Body of pancreas (tissue), 4 donors: ENCODE measurements around the gene HSPA12A. TPM values are rescaled to one million over a fixed set of nuclear protein-coding genes. Genes with fewer than 3 reads are reported as not detected.
A peak's percentile ranks its signal among the peaks of the same experiment; 100 is the strongest.

Experiments
- ATAC-seq: fragments of 150-250 bp; one replicate; pipeline ENCODE4 v1.9.1; 2016
- DNase-seq, 4 donors: peaks; one replicate each; pipeline ENCODE4 v3.0.0-alpha.2; 2019
- H3K27ac ChIP-seq, 4 donors: fragments of 200-600 bp; sonication (generic); 1 replicate in 3 of 4; 2 replicates in 1 of 4; pipeline versions ENCODE4 v1.5.1 to v1.6.1; 2016 to 2019; ENCODE audit warnings: mild to moderate bottlenecking in 1 of 4, mixed read lengths in 1 of 4, moderate library complexity in 1 of 4
- H3K27me3 ChIP-seq, 2 donors: fragments of 200-600 bp; sonication (generic); one replicate each; pipeline ENCODE4 v1.6.0; 2016; ENCODE audit warnings: mild to moderate bottlenecking in 1 of 2
- H3K36me3 ChIP-seq, 2 donors: fragments of 200-600 bp; sonication (generic); replicated peaks in 1 of 2; 2 replicates each; pipeline ENCODE4 v1.5.1; 2016; ENCODE audit warnings: low read depth in 2 of 2; ENCODE audit not compliant: insufficient read depth in 1 of 2
- H3K4me1 ChIP-seq: fragments of 200-600 bp; sonication (generic); one replicate; pipeline ENCODE4 v1.6.0; 2016
- H3K4me3 ChIP-seq, 2 donors: fragments of 200-600 bp; sonication (generic); 1 replicate in 1 of 2; 2 replicates in 1 of 2; pipeline ENCODE4 v1.5.1; 2016 to 2019
- H3K9me3 ChIP-seq, 3 donors: fragments of 200-600 bp; sonication (generic); 1 replicate in 2 of 3; 2 replicates in 1 of 3; pipeline ENCODE4 v1.5.1; 2016
- CTCF ChIP-seq, 7 experiments: fragments of 450-650 bp in 4 of 7; fragments of 200-600 bp in 3 of 7; sonication (generic) in 3 of 7; IDR thresholded peaks; one replicate each; pipeline ENCODE4 v1.5.1; 2016 to 2019; ENCODE audit warnings: antibody characterized with exemption in 7 of 7
- POLR2A ChIP-seq, 3 donors: fragments of 450-650 bp; IDR thresholded peaks; one replicate each; pipeline ENCODE4 v1.6.1; 2016; ENCODE audit warnings: antibody characterized with exemption in 3 of 3, mild to moderate bottlenecking in 2 of 3
- WGBS, 2 donors: methylation state at CpG; one replicate each; pipeline ENCODE4 v1.1.5; 2017; 5-methylcytosine and 5-hydroxymethylcytosine counted together
- intact Hi-C: fragments of 100-400 bp; cut with DNase I; formaldehyde crosslinking; loops from one replicate; pipeline ENCODE4 v1.15.1; 2023
- total RNA-seq, 2 donors: library from RNA; depleted of rRNA; stranded (reverse); fragments of >200 nt; gene quantifications; one replicate each; pipeline ENCODE4 v1.1.0, GENCODE V29; 2016

HSPA12A gene
- total RNA-seq, 2 donors from 2014 or later: 8.3 to 22.7 TPM

DNA sequence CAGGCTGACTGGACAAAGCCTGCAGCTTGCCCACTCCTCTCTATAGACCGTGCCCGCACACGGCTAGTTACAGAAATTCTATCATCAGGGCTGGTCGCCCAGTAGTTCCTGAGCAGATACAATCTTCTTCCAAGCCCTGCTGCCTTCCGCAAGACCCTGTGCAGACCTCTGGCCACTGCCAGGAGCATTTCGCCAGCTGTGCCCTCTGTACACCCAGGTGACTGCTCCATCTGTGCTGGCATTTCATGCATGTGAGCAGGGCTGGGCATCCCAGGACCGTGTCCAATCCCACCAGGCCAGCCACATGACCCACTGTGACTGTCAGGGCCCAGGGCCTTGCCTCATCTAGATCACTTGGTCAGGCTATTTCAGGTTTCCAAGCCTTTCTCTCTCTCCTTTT, 36.9 kb downstream of the HSPA12A start:
- ATAC-seq (no peak), DNase-seq (no peak)
- H3K9me3 ChIP-seq: no peaks in the 10 kb centered on the region
- no peaks in the 10 kb centered on the region for H3K4me1 ChIP-seq
- H3K36me3 ChIP-seq: no peaks in the 10 kb centered on the region
- intact Hi-C loops: no loop called here
- no peaks in the 10 kb centered on the region for H3K27me3 ChIP-seq
- no peak for TF ChIP-seq POLR2A (IDR thresholded peaks at IDR 0.05)
- TF ChIP-seq CTCF (IDR thresholded peaks at IDR 0.05): no peak
- no peak overlapping the region for H3K4me3 ChIP-seq
- H3K27ac ChIP-seq: no peak overlapping the region
- 91 to 100% methylated on average over 1 to 7 of the region's 7 CpGs for WGBS, 2 donors

- Histone ChIP-seq H3K4me1 (no peaks in the 10 kb centered on the region), H3K36me3 (no peaks in the 10 kb centered on the region), H3K9me3 (no peaks in the 10 kb centered on the region), H3K4me3 (no peak overlapping the region), H3K27ac (no peak overlapping the region), H3K27me3 (no peaks in the 10 kb centered on the region)
- TF ChIP-seq POLR2A (IDR thresholded peaks at IDR 0.05) (no peak), CTCF (IDR thresholded peaks at IDR 0.05) (no peak)
- intact Hi-C loops: no loop called here
- WGBS, 2 donors: 50 to 66% methylated on average over 7 to 11 of the region's 11 CpGs
- ATAC-seq: peak; percentile 68
- peak; percentile 70 to 90 (median 81) for DNase-seq
Measured at GRCh38 chr10:116704926-116705325, 37.4 kb downstream of the HSPA12A start.

- Histone ChIP-seq H3K4me3 (no peak overlapping the region), H3K27ac (no peak overlapping the region), H3K36me3 (no peaks in the 10 kb centered on the region), H3K27me3 (no peaks in the 10 kb centered on the region), H3K4me1 (peaks cover 6% of the 10 kb centered on the region), H3K9me3 (no peaks in the 10 kb centered on the region)
- no peak for DNase-seq
- WGBS, 2 donors: 82 to 86% methylated on average over 9 of the region's 9 CpGs
- no peak for ATAC-seq
- TF ChIP-seq CTCF (IDR thresholded peaks at IDR 0.05): no peak
- no peak for TF ChIP-seq POLR2A (IDR thresholded peaks at IDR 0.05)
- intact Hi-C loops: no loop called here
Measured at GRCh38 chr10:116702165-116702564, 40.2 kb downstream of the HSPA12A start.

GRCh38 chr10:116699471-116700150, 42.8 kb downstream of the HSPA12A start:
- Histone ChIP-seq H3K27ac (no peak overlapping the region), H3K4me3 (no peak overlapping the region), H3K9me3 (no peaks in the 10 kb centered on the region), H3K27me3 (no peaks in the 10 kb centered on the region), H3K36me3 (no peaks in the 10 kb centered on the region), H3K4me1 (peaks cover 6% of the 10 kb centered on the region)
- ATAC-seq (no peak), DNase-seq (peak in 1 of 4 donors; percentile 30)
- WGBS, 2 donors: 53 to 59% methylated on average over 5 of the region's 5 CpGs
- intact Hi-C loops: no loop called here
- TF ChIP-seq CTCF (IDR thresholded peaks at IDR 0.05): no peak
- no peak for TF ChIP-seq POLR2A (IDR thresholded peaks at IDR 0.05)

DNA sequence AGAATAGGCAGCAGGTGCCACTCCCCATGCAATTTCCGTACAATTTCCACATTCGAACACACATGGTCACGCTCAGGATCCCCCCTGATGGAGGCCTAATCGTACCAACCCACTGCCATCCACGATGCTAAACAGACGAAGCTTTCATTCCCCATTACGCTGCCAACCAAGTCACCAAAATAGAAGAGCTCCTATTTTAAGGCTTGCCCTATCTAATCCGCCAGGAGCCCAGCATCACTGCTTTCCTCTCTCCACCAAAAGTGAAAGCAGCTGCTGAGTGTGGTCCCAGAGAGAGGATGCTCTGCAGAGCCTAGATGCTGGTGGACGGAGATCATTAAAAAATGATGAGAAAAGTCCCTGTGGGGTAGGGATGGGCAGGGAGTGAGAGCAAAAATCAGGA, 43.3 kb downstream of the HSPA12A start:
- DNase-seq: no peak
- no peak for TF ChIP-seq CTCF (IDR thresholded peaks at IDR 0.05)
- TF ChIP-seq POLR2A (IDR thresholded peaks at IDR 0.05): no peak
- intact Hi-C loops: no loop called here
- H3K36me3 ChIP-seq: no peaks in the 10 kb centered on the region
- H3K9me3 ChIP-seq: no peaks in the 10 kb centered on the region
- peaks cover 6% of the 10 kb centered on the region for H3K4me1 ChIP-seq
- H3K4me3 ChIP-seq: no peak overlapping the region
- 94 to 96% methylated on average over 9 of the region's 9 CpGs for whole genome bisulfite sequencing, 2 donors
- H3K27me3 ChIP-seq: no peaks in the 10 kb centered on the region
- ATAC-seq: no peak
- no peak overlapping the region for H3K27ac ChIP-seq
